ENCODE results near the gene DMGDH.
A peak's percentile ranks its signal among the peaks of the same experiment; 100 is the strongest.
"Not testable (repeated sequence)": the region's sequence is repeated elsewhere in the genome, so short reads cannot be mapped to it uniquely, and the experiment has no call there.

The DMGDH gene

GRCh38 chr5:78985725-78986223 is 83.7 kb downstream of the DMGDH start:
- in situ Hi-C loops (cut with MboI; ENCODE audit: low pct_unique_long_range_greater_than_20kb, low sequenced_read_pairs, unreplicated experiment), result no loop called here
- peak; percentile 82 for DNase-seq (ENCODE audit: low spot score)
- TF ChIP-seq CTCF (IDR thresholded peaks at IDR 0.05; ENCODE audit: extremely low read depth, insufficient read depth, missing control alignments), result no peak

GRCh38 chr5:78985116-78985724 is 84.3 kb downstream of the DMGDH start, which contains the start of gene ARSB:
Gene ARSB, minus strand, starts transcription at chr5:78985310. Its CDS starts 62 bp downstream, at chr5:78985248.
- DNase-seq (ENCODE audit: low spot score), result peak; percentile 72
- in situ Hi-C loops (cut with MboI; ENCODE audit: low pct_unique_long_range_greater_than_20kb, low sequenced_read_pairs, unreplicated experiment), result no loop called here

GRCh38 chr5:78984439-78985115 is 84.9 kb downstream of the DMGDH start:
- peak; percentile 10 for TF ChIP-seq CTCF (IDR thresholded peaks at IDR 0.05; ENCODE audit: extremely low read depth, insufficient read depth, missing control alignments)
- peak; percentile 93 for DNase-seq (ENCODE audit: low spot score)
- in situ Hi-C loops (cut with MboI; ENCODE audit: low pct_unique_long_range_greater_than_20kb, low sequenced_read_pairs, unreplicated experiment), result no loop called here

More at GRCh38 chr5:78985116-78985724, 84.3 kb downstream of the DMGDH start, which contains the start of gene ARSB:
- TF ChIP-seq CTCF (IDR thresholded peaks at IDR 0.05; ENCODE audit: extremely low read depth, insufficient read depth, missing control alignments), result no peak

- TF ChIP-seq CTCF (IDR thresholded peaks at IDR 0.05; ENCODE audit: extremely low read depth, insufficient read depth, missing control alignments), result no peak
- in situ Hi-C loops (cut with MboI; ENCODE audit: low pct_unique_long_range_greater_than_20kb, low sequenced_read_pairs, unreplicated experiment), result no loop called here
- DNase-seq (ENCODE audit: low spot score), result peak; percentile 55
Observed at GRCh38 chr5:78983601-78984438, 85.7 kb downstream of the DMGDH start.

- in situ Hi-C loops (cut with MboI; ENCODE audit: low pct_unique_long_range_greater_than_20kb, low sequenced_read_pairs, unreplicated experiment); DNase-seq (ENCODE audit: low spot score): not testable (repeated sequence)
Observed at GRCh38 chr5:78983194-78983593, 86.3 kb downstream of the DMGDH start.

- in situ Hi-C loops (cut with MboI; ENCODE audit: low pct_unique_long_range_greater_than_20kb, low sequenced_read_pairs, unreplicated experiment), result no loop called here
- peak; percentile 16 for DNase-seq (ENCODE audit: low spot score)
- no peak for TF ChIP-seq CTCF (IDR thresholded peaks at IDR 0.05; ENCODE audit: extremely low read depth, insufficient read depth, missing control alignments)
Observed at GRCh38 chr5:78979909-78980308, 89.6 kb downstream of the DMGDH start.

All from GM13977 (cell line).